Urothelium cell line (cell line): ENCODE results near the gene MGAT4C.

Experiments
- DNase-seq: peaks from one replicate; pipeline ENCODE4 v3.0.0; 2011; ENCODE audit warnings: low spot score, mixed read lengths
- FAIRE-seq: peaks from 2 replicates; lab custom pipeline; 2011; peaks lifted over from hg19 to GRCh38; lab: Jason Lieb, UNC

MGAT4C gene

DNA sequence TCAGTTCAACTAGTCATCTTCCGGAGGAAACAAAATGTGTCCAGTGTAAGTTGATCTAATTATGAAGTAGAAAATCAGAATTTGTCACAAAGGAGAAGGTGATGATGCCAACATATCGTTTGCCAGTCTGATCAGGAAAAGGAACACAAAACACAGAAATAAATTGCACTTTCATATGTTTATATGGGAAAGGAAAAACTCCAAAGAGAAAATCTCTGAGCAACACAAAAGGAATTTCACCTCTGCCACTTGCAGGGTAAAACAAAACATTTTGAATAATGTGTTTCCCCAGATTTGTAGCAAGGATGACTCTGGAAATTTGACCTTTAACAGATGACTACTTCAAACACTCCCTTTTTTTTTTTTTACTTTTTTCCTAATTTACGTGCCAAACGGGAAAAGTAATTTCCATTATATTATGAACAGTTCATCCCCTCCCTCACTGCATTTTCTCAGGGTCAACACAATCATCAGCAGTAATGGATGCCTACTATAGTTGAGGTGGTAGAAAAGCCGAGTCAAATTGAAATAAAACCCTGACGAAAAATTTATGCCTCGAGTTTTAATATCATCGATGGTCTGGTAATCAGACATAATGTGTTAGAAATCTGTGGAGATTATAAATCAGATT lies 25.6 kb downstream of the MGAT4C start:
- peak; percentile 4 for DNase-seq
- FAIRE-seq = no peak

DNA sequence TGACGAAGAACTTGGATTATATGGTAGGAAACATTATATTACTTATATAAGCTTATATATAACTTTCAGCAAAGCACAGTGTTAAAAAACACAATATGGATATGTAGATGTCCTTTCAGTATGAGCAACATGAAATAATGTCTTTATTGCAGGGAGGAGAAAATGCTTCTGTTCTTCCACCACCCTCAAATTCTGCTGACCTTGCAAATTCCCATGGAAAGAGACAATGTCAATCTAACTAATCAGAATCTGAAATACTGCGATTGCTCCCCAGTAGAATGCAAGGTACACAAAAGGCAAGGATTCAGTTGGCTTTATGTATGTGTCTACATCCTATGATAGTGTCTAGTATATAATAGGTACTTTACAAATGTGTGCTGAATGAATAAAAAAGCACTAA lies 26.4 kb downstream of the MGAT4C start:
- DNase-seq (no peak), FAIRE-seq (no peak)

DNA sequence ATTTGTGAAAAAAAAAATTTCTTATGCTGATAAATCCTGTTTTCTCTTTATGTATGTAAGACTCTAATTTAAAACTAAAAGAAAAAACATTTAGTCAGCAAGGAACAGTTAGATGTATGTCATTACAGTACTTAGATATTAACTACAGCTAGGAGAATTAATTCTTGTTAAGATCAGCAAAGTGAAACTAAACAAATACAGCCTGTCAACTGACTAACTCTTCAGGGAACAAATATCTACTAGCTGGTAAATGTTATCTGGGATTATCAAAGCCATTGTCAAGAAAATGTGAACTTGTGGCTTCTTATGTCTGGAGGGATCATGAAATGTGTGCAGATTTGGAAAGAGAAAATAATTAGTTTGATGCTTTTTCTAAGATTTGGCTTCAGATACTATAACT lies 27.5 kb downstream of the MGAT4C start:
- DNase-seq (no peak), FAIRE-seq (no peak)

DNA sequence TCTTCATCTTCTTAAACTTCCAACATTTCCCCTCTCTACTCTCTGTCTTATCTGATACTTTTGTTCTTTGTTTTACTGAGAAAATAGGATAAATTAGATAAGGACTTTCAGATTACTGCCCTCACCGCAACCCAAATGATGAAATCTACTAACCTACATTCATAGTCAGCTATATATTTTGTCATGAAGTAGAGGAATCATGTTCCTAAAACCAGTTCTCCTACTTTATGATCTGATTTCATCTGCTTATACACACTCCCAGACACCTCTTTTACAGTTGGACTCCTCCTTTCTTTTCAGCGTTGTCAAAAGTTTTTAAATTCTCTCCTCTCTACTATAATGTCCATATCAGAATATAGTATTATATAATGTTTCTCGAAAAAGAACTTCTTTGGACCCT lies 29.7 kb downstream of the MGAT4C start:
- FAIRE-seq (no peak), DNase-seq (no peak)

DNA sequence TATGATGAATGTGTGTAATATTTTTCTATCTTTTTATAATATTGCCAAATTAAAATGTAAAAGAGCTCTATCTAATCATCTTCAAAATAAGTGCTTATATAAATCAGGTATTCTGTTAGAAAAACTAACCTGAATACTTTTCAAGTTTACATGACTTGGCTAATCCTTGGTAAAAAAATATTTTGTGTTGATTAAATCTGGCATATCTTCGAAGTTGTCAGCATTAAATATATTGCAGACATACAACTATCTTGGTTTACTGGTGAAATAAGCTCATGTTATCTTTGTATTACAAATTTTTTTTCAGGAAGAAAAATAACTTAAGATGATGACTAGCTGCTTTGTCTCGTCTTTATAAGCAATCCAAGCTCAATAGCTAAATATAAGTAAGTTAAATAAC lies 39.6 kb downstream of the MGAT4C start:
- DNase-seq (no peak), FAIRE-seq (no peak)

DNA sequence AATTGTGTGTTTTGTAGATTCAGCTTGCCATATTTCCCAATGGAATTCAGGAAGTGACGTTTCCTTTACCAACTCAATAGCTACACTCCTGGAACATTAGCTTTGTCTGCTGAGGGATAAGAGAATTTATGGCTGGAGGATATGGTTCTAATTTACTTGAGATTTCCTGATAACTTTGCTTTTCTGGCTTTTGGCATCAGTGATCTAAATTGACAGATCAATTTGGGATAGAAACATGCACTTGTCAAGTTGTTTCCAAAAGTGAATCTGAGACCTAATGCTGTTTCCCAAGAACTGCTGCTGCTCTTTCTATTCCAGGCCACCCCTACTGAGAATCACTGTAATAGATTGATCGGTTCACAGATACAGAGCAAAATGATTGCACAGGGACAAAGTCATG lies 43.2 kb downstream of the MGAT4C start:
- DNase-seq = no peak
- no peak for FAIRE-seq

DNA sequence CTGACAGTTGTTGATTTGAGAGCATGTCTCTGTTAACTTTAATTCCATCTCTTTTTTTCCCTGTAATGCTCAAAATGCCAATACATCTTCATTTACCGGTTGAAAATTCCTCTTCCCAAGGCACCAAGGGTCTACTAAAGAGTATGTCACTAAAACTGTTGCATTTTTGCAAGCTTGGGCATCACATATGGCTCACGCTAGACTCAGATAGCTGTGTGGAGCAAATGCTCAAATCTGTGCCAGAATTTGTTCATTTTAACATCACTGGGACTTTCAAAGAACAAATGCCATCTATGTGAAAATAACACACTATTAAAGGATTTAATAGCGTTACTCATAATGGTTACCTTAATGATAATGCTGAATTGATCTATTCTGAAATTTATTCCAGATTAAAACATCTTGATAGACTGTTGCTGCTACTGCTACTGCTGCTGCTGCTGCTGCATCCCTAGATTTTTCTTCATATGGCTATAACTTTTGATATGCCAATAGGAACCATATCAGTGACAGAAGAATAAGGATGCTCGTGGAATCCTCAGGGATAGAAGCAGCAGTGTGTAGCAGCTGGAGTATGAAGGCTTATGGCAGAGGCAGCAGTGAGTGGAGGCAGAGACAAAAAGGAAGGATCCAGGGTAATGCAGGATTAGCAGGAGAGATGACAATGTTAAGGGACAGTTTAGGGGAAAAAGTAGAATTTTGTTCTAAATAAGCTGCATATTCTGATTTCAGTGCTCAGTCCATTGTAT lies 57.3 kb downstream of the MGAT4C start:
- FAIRE-seq (no peak), DNase-seq (no peak)

DNA sequence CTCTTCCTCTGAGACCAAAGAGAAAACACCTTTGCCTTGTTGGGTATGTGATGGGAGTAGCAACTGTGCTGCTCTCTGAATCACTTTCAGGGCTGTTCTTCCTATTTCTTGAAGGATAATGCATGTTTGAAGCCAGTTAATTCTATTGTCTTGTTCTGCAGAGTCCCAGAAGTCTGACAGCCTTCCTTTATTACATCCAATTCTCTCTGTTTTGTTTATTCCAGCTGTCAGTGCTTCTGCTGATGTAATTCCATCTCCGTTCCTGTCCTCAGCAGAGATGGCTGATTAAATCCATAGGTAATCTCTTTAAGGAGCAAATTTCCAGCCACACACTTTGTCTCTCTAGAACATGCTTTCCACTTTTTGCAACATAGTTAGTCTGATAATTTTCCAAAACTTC lies 59.7 kb downstream of the MGAT4C start:
- FAIRE-seq (no peak), DNase-seq (no peak)

DNA sequence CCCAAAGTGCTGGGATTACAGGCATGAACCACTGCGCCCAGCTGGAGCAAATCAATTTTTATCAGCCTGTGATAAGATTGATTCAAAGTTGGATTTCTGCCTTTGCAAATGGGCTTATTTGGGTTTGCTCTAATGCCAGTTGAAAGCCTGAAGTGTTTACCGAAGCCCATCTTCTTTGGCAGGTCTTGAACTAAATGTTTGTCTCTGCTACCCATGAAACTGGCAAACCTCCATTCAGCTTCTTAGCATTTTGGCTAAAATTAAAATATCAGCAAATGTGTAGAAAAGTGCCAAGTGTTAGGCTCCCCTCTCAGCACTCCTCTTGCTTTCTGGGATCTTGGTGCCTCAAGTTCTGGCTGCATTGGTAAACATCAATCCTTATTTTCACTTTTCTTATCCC lies 61.5 kb downstream of the MGAT4C start:
- FAIRE-seq = no peak
- DNase-seq = no peak

DNA sequence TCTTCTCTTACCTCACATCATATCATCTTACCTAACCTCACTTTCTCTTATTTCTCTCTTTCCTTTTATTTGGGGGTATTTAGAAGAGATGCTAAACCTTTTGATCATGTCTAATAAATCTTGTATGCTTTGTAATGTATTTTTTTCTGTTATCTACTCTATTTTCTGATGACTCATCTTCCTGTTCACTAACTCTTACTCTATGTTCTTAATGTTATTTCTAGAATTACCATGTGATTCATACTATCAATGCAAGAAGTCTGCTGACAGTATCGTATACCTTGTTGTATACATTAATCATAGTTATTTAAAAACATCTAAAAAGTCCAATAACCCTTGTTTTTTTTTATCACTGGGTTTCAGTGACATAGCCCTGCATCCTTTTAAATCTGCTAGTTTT lies 62.3 kb downstream of the MGAT4C start:
- no peak for DNase-seq
- no peak for FAIRE-seq

DNA sequence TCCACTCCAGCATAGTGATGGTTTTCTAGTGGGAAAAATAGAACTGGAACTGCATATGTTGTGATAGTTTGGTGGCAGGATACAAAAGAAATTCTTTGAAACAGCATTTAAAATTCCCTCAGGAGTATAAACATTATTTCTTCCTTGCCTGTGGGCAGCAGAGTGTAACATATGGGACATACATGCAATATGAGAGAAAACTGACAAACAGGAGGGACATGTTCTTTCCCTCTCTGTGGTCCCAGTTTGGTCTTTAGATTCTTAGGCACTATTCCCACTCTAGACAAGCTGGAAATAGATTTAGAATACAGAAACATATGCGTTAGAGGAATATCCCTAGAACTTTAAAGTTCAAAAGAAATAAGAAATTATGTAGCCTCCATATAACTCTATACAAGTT lies 68.0 kb downstream of the MGAT4C start:
- no peak for FAIRE-seq
- no peak for DNase-seq

DNA sequence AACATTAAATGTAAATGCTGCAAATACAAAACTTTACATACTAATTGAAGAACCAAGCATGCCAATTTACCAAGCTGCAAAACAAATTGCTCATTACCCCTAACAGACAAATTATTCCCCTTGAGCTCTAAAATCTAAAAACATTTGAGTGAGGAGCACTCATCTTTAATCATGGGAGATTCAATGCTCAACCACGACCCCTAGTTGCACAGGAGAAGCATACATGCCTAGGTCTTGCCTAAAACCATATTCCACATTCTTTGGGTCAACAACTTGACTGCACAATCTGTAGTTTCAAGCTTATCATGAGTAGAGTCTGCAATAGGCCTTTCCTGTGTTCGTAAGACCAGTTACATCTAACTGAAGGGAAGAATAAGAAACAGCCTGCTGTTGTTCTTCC lies 69.7 kb downstream of the MGAT4C start:
- DNase-seq = no peak
- FAIRE-seq = no peak

DNA sequence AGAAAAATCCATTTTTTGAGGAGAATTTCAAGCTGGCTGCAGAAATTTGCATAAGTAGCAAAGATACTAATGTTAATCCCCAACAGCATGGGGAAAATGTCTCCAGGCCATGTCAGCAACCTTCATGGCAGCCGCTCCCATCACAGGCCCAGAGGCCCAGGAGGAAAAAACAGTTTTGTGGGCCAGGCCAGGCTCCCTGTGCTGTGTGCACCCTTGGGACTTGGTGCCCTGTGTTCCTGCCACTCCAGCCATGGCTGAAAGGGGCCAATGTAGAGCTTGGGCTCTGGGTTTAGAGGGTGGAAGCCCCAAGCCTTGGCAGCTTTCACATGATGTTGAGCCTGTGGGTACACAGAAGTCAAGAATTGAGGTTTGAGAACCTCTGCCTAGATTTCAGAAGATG lies 76.3 kb downstream of the MGAT4C start:
- FAIRE-seq (no peak), DNase-seq (no peak)

DNA sequence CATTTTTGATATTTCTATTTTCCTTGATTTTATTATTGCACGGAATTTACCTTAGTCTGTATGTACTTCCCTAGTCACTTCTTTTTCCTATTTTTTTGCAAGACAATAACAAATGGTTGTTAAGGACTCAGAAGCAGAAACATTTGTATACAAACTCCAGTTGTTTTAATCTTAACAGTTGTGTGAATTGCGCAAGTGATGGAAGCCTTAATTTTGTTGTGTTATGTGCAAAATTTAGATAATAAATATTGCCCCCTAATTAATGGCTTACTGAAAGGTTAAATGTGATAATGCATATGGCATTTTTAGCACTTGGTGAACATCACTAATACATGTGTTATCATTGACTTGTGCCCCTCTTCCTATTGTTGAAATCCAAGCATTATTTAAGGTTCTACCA lies 82.0 kb downstream of the MGAT4C start:
- DNase-seq (no peak), FAIRE-seq (no peak)

DNA sequence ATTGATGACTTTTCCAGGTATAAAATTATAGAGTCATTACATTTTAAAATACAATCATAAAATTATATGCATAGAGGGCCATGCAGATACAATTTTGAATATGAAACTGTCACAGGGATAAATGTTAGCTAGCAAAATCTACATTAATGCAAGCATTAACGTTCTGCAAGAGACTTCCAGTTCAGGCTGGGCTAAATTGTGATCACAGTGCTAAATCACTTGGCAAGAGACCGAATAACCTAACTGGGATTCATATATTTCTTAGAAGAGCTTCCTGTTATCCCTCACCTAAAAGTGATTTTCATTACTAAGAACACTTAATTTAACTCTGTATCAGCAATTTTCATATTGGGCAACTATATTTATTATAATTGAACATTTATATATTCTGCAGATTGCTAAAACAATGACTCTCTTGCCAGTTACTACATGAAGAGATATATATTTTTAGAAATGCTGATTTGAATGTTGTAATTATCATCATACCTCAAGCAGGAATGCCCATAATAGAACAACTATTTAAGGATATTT lies 83.2 kb downstream of the MGAT4C start:
- no peak for FAIRE-seq

DNA sequence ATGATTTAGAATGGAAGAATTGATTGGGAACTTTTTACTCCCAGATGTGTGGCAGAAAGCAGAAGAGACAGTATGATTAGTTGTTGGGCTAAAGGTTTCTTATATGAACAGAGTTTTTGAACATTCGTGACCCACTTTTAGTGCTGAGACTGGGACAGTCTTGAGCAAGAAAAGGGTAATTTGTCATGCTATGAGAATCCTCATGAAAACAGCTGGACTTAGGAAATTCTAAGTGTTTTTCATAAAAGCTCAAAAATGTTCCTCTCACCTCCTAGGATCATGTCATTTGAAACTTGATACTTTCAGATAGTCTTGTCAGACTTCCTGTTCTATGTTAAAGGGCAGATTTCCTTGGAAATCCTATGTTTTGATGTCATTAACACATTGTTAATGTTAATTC lies 86.1 kb downstream of the MGAT4C start:
- no peak for FAIRE-seq
- no peak for DNase-seq

More for the DNA sequence above, 83.2 kb downstream of the MGAT4C start:
- DNase-seq = no peak

DNA sequence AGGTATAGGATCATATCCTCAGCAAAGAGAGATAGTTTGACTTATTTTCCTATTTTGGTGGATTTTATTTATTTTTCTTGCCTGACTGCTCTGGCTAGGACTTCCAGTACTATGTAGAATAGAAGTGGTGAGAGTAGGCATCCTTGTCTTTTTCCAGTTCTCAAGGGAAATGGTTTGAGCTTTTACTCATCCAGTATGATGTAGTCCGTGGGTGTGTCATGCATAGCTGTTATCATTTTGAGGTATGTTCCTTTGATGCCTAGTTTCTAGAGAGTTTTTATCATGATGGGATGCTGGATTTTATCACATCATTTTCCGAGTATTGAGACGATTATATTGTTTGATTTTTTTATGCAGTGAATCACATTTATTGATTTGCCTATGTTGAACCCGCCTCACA lies 97.2 kb downstream of the MGAT4C start:
- DNase-seq (no peak), FAIRE-seq (no peak)

DNA sequence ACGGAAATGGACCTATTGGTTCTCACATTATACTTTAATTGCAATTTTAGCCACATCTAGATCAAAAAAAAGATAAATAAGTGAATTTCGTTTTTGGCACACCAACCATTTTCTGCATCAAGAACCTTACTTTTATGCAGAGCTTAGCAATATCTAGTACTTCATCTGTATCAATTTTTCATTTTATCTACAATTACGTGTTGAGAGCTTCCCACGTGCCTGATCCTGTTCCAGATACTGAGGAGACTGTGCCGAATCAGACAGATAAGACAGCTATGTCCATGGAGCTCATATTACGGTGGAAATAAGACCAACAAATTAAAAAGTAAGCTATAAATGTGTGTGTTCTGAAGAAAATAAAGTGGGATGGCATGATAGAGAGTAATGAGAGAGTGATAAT lies 101.6 kb downstream of the MGAT4C start:
- no peak for FAIRE-seq
- DNase-seq = no peak

DNA sequence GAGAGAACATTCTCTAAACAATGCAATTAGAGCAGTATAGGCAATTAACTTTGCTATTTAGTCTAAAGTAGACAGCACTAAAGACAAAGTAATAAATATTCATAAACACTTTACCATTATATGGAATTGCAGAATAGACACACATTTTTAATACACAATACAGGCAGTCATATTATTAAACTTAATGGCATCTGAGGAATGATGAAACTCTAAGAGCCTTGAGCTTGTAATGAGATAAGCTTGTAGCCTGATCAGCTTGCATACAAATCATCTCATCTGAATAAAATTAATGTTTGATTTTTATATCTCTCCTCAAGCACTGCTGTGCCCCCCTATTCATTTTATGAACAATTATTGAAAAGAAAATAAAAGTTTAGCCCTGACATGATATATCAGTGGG lies 107.6 kb downstream of the MGAT4C start:
- no peak for FAIRE-seq
- no peak for DNase-seq

DNA sequence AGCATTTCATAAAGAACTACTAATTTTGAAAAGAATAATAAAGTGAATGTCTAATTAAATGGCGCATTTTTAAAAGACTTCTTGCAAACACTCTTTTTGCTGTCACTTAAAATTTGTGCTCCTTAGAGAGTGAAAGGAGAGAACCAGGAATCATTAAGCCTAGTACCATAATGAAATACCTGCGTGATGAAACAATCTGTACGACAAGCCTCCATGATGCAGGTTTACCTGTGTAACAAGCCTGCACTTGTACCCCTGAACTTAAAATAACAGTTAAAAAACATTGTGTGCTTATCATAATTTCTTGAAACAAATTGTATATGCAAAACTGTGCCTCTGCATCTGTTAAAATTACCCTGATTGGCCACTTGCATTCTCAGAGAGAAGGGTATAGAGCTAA lies 108.1 kb downstream of the MGAT4C start:
- DNase-seq (no peak), FAIRE-seq (no peak)

DNA sequence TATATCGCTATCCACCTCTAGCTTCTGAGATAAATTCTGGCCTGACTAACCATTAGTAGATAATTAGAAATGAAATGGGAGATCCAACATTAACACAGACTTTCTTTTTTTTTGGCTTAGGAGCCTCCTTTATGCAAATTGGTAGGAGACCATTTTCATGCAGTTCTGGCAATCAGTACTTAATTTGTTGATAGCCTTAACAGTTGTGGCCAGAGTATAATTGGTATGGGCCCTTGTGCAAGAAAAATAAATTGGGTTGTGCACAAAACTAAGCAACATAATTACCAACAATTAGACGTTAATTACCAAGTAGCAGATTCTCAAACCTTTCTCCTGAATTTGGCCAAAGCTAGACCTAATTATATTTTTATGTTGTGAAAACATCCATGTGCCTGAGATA lies 111.0 kb downstream of the MGAT4C start:
- DNase-seq = no peak
- no peak for FAIRE-seq

DNA sequence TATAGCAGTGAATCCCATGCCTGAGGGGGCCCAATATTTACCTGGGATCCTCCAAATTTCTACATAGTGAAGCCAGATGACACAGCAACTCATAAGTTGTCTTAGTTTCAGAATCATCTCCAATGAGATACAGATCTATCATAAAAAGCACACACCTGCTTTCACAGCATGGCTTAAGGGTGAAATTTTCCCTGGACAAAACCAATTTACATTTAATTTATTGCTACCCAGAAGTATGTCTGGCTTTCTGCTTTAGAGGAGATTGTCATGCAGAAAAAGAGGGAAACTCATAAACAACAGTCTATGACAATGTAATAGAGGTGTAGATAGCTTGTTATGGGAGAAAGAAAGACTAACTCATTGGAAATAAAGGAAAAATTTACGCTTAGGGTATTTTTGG lies 113.0 kb downstream of the MGAT4C start:
- no peak for FAIRE-seq
- DNase-seq = no peak

DNA sequence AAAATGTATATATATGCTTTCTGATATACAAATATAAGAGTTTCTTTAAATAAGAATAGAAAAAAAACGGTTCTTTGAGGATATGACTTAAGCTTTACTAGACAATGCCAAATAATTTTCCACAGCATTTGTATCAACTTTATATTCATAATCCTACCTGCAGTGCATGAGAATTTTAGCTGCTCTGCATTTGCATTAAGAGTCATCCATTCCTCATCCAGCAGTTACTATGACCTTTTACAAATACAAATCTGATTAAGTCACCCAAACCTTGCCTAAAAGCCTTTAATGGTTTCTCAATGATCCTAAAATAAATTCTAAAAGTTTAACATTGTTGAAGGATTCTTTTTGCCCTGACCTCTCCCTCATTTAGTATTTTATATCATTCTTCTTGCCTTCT lies 116.5 kb downstream of the MGAT4C start:
- no peak for FAIRE-seq
- DNase-seq = no peak
